K562 (cell line): ENCODE measurements around the gene SLC16A6. TPM values are rescaled to one million over a fixed set of nuclear protein-coding genes. Genes with fewer than 3 reads are reported as not detected.

Source experiments
- ADNP ChIP-seq: fragments of 200-800 bp; sonication (Bioruptor generic); IDR thresholded peaks from 2 replicates; pipeline ENCODE4 v1.6.1; 2016; ENCODE audit warnings: missing genetic modification characterization, missing compliant biosample characterization
- BRCA1 ChIP-seq, 2 experiments: fragments of 450-650 bp in 1 of 2; sonication (generic) in 1 of 2; formaldehyde crosslinking in 1 of 2; IDR thresholded peaks; 2 replicates each; pipeline versions ENCODE4 v1.5.0 to v1.6.1; 2017 to 2020; ENCODE audit warnings: mild to moderate bottlenecking in 1 of 2, missing genetic modification reagents in 1 of 2
- CBFA2T2 ChIP-seq: fragments of 450-650 bp; conservative IDR thresholded peaks from 2 replicates; pipeline ENCODE4 v1.6.1; 2017; ENCODE audit warnings: mild to moderate bottlenecking
- CGGBP1 ChIP-seq: fragments of 250-450 bp; sonication (Bioruptor Pico); IDR thresholded peaks from 2 replicates; pipeline ENCODE4 v1.9.0; 2021; ENCODE audit warnings: mild to moderate bottlenecking
- CREM ChIP-seq: IDR thresholded peaks from 2 replicates; pipeline ENCODE4 v1.6.1; 2014; ENCODE audit warnings: antibody characterized with exemption, low read depth
- CTBP1 ChIP-seq: fragments of 450-650 bp; IDR thresholded peaks from 2 replicates; pipeline ENCODE4 v1.6.1; 2016; ENCODE audit warnings: borderline replicate concordance
- GABPB2 ChIP-seq: fragments of 250-450 bp; sonication (Bioruptor Pico); conservative IDR thresholded peaks from 2 replicates; pipeline ENCODE4 v1.5.1; 2021; ENCODE audit warnings: mild to moderate bottlenecking
- HBP1 ChIP-seq: fragments of 450-650 bp; formaldehyde crosslinking; IDR thresholded peaks from 2 replicates; pipeline ENCODE4 v1.4.0; 2022; ENCODE audit warnings: missing genetic modification characterization
- KDM1A ChIP-seq, 2 experiments: fragments of 450-650 bp; IDR thresholded peaks; 2 replicates each; pipeline ENCODE4 v1.6.1; 2016; ENCODE audit warnings: mild to moderate bottlenecking in 2 of 2
- MLLT1 ChIP-seq, 2 experiments: fragments of 450-650 bp; IDR thresholded peaks; 2 replicates each; pipeline ENCODE4 v1.6.1; 2016
- MYC ChIP-seq, 2 experiments: fragments of 250-450 bp in 1 of 2; sonication (Bioruptor Pico) in 1 of 2; IDR thresholded peaks; 2 replicates each; pipeline versions ENCODE4 v1.5.1 to v1.6.1; 2012 to 2021; ENCODE audit warnings: low read depth in 2 of 2, borderline replicate concordance in 1 of 2, improper control_type of control experiment in 1 of 2, low read length in 1 of 2, mild to moderate bottlenecking in 1 of 2, moderate library complexity in 1 of 2
- SMARCA4 ChIP-seq: fragments of 450-650 bp; IDR thresholded peaks from 2 replicates; pipeline ENCODE4 v1.6.1; 2016
- SREBF2 ChIP-seq: sonication (generic); formaldehyde crosslinking; IDR thresholded peaks from 2 replicates; pipeline ENCODE4 v1.4.0; 2020; ENCODE audit warnings: mild to moderate bottlenecking, missing genetic modification reagents
- SRF ChIP-seq, 2 experiments: fragments of 250-450, 450-650 bp in 1 of 2; sonication (Bioruptor Pico) in 1 of 2; sonication (generic) in 1 of 2; formaldehyde crosslinking; IDR thresholded peaks; 2 replicates each; pipeline versions ENCODE4 v1.5.0 to v1.5.1; 2020 to 2022; ENCODE audit warnings: mild to moderate bottlenecking in 1 of 2, missing genetic modification reagents in 1 of 2
- TFAM ChIP-seq: fragments of 250-450 bp; sonication (Bioruptor Pico); conservative IDR thresholded peaks from 2 replicates; pipeline ENCODE4 v1.5.0; 2021; ENCODE audit warnings: mild to moderate bottlenecking, moderate library complexity
- ZNF12 ChIP-seq: sonication (generic); formaldehyde crosslinking; IDR thresholded peaks from 2 replicates; pipeline ENCODE4 v1.4.0; 2020; ENCODE audit warnings: mild to moderate bottlenecking, missing genetic modification reagents
- ZNF280B ChIP-seq: fragments of 250-450 bp; sonication (Bioruptor Pico); IDR thresholded peaks from 2 replicates; pipeline ENCODE4 v1.5.1; 2021; ENCODE audit warnings: mild to moderate bottlenecking
- ZNF592 ChIP-seq: fragments of 450-650 bp; IDR thresholded peaks from 2 replicates; pipeline ENCODE4 v1.6.1; 2017; ENCODE audit warnings: antibody characterized with exemption, mild to moderate bottlenecking
- ZNF707 ChIP-seq: fragments of 250-450 bp; sonication (Bioruptor Pico); conservative IDR thresholded peaks from 2 replicates; pipeline ENCODE4 v1.8.0; 2022; ENCODE audit warnings: inconsistent platforms, mild to moderate bottlenecking, moderate library complexity
- polyA plus RNA-seq, 8 experiments: library from polyadenylated mRNA; depleted of rRNA in 4 of 8; stranded (reverse) in 5 of 8; unstranded in 3 of 8; fragments of >200 nt; fragmentation: Nextera tagmentation in 2 of 8; fragmentation: Illumina TruSeq in 1 of 8; extraction: Ambion mirVana in 2 of 8; extraction: Trizol in 1 of 8; gene quantifications; 2 replicates each; pipeline versions ENCODE4 v1.2.1 to v1.2.3, GENCODE V29; 2011 to 2014; ENCODE audit warnings: inconsistent platforms in 1 of 8, missing spikeins in 1 of 8
- total RNA-seq, 7 experiments: library from RNA; depleted of rRNA in 6 of 7; stranded (reverse); fragments of >200 nt in 6 of 7; fragmentation: Illumina TruSeq in 2 of 7; extraction: Trizol in 2 of 7; gene quantifications; 2 replicates each; pipeline versions ENCODE4 v1.2.1 to v1.2.3, GENCODE V29; 2011 to 2021; ENCODE audit warnings: low replicate concordance in 1 of 7

Gene SLC16A6
- total and polyA plus RNA-seq, 9 of the 15 experiments (the other 6 are each of a cell fraction or from before 2014, with no cell fraction given) = 0.05 to 0.31 (median 0.15) TPM

- TF ChIP-seq SREBF2 (no peak), ADNP (no peak), SMARCA4 (no peak), TFAM (no peak), ZNF707 (CRISPR knock-in tag) (no peak), CTBP1 (peak; percentile 89), ZNF592 (peak; percentile 80; the same call in 1 of the 2 replicates), MLLT1 (IDR thresholded peaks at IDR 0.05) (no peak), CREM (peak; percentile 83), SRF (CRISPR knock-in tag; IDR thresholded peaks at IDR 0.05) (no peak), ZNF280B (CRISPR knock-in tag) (no peak), KDM1A (IDR thresholded peaks at IDR 0.05) (no peak), BRCA1 (IDR thresholded peaks at IDR 0.05) (no peak), BRCA1 (CRISPR knock-in tag; IDR thresholded peaks at IDR 0.05) (no peak), GABPB2 (CRISPR knock-in tag) (no peak), HBP1 (CRISPR knock-in tag) (no peak), ZNF12 (peak; percentile 59; the same call in 1 of the 2 replicates), CBFA2T2 (no peak), MYC (IDR thresholded peaks at IDR 0.05; ENCODE audit: low read depth, low read length) (no peak; the same call in 1 of the 2 replicates), MYC (CRISPR knock-in tag; IDR thresholded peaks at IDR 0.05; ENCODE audit: borderline replicate concordance, low read depth) (peak; percentile 79; the same call in 1 of the 2 replicates), CGGBP1 (CRISPR knock-in tag) (no peak)
Observed at GRCh38 chr17:68247445-68248198, 43.3 kb downstream of the SLC16A6 start, which contains the start of gene AMZ2 (continued).
